ENCODE data around the gene C2orf68.
"Not testable (repeated sequence)": the region's sequence is repeated elsewhere in the genome, so short reads cannot be mapped to it uniquely, and the experiment has no call there.

Gene C2orf68

GRCh38 chr2:85611705-85612587, at the start of gene C2orf68:
Gene C2orf68 (minus strand): TSS chr2:85612066. CDS start chr2:85611984, 82 bp downstream.
- Histone ChIP-seq H3K36me3 (ENCODE audit: insufficient read depth, low read length) (no peaks in the 10 kb centered on the region), H3K27ac (ENCODE audit: low read depth, low read length) (peak within 1 kb of the TSS; percentile 52; the same call in 1 of the 2 replicates), H2AFZ (ENCODE audit: low read length, unreplicated experiment) (peak within 1 kb of the TSS; percentile 89), H3K27me3 (ENCODE audit: insufficient read depth, low read length) (no peaks in the 10 kb centered on the region), H3K79me2 (ENCODE audit: control insufficient read depth, insufficient read depth, low read length, unreplicated experiment) (peaks cover 13% of the 10 kb centered on the region), H3K4me1 (ENCODE audit: control insufficient read depth, insufficient read depth, low read length, unreplicated experiment) (peaks cover under 1% of the 10 kb centered on the region), H3K4me3 (ENCODE audit: low read depth, low read length) (peak within 1 kb of the TSS; percentile 90)

- H3K36me3 ChIP-seq (ENCODE audit: insufficient read depth, low read length): no peaks in the 10 kb centered on the region
- H3K27me3 ChIP-seq (ENCODE audit: insufficient read depth, low read length): no peaks in the 10 kb centered on the region
- H3K27ac ChIP-seq (ENCODE audit: low read depth, low read length): no peak overlapping the region
- no peaks in the 10 kb centered on the region for H3K79me2 ChIP-seq (ENCODE audit: control insufficient read depth, insufficient read depth, low read length, unreplicated experiment)
- peaks cover 21% of the 10 kb centered on the region for H3K4me1 ChIP-seq (ENCODE audit: control insufficient read depth, insufficient read depth, low read length, unreplicated experiment)
- H2AFZ ChIP-seq (ENCODE audit: low read length, unreplicated experiment): no peak overlapping the region
- no peak overlapping the region for H3K4me3 ChIP-seq (ENCODE audit: low read depth, low read length)
These were observed 49.4 kb upstream of the C2orf68 start for GRCh38 chr2:85661139-85661858.

- H3K27ac ChIP-seq (ENCODE audit: low read depth, low read length): no peak overlapping the region
- no peak overlapping the region for H2AFZ ChIP-seq (ENCODE audit: low read length, unreplicated experiment)
- H3K4me1 ChIP-seq (ENCODE audit: control insufficient read depth, insufficient read depth, low read length, unreplicated experiment): peaks cover 27% of the 10 kb centered on the region
- H3K27me3 ChIP-seq (ENCODE audit: insufficient read depth, low read length): no peaks in the 10 kb centered on the region
- no peaks in the 10 kb centered on the region for H3K79me2 ChIP-seq (ENCODE audit: control insufficient read depth, insufficient read depth, low read length, unreplicated experiment)
- no peaks in the 10 kb centered on the region for H3K36me3 ChIP-seq (ENCODE audit: insufficient read depth, low read length)
- H3K4me3 ChIP-seq (ENCODE audit: low read depth, low read length): no peak overlapping the region
These were observed 48.9 kb upstream of the C2orf68 start for GRCh38 chr2:85660725-85661124.

- H3K27ac ChIP-seq (ENCODE audit: low read depth, low read length); H3K36me3 ChIP-seq (ENCODE audit: insufficient read depth, low read length); H3K4me3 ChIP-seq (ENCODE audit: low read depth, low read length); H3K79me2 ChIP-seq (ENCODE audit: control insufficient read depth, insufficient read depth, low read length, unreplicated experiment); H3K27me3 ChIP-seq (ENCODE audit: insufficient read depth, low read length); H2AFZ ChIP-seq (ENCODE audit: low read length, unreplicated experiment): not testable (repeated sequence)
- H3K4me1 ChIP-seq (ENCODE audit: control insufficient read depth, insufficient read depth, low read length, unreplicated experiment): peaks cover 31% of the 10 kb centered on the region
These were observed 48.4 kb upstream of the C2orf68 start for GRCh38 chr2:85660301-85660700.

GRCh38 chr2:85659324-85659981, 47.6 kb upstream of the C2orf68 start:
- Histone ChIP-seq H3K4me3 (ENCODE audit: low read depth, low read length) (no peak overlapping the region), H3K36me3 (ENCODE audit: insufficient read depth, low read length) (no peaks in the 10 kb centered on the region), H3K4me1 (ENCODE audit: control insufficient read depth, insufficient read depth, low read length, unreplicated experiment) (peaks cover 31% of the 10 kb centered on the region), H3K27me3 (ENCODE audit: insufficient read depth, low read length) (no peaks in the 10 kb centered on the region), H2AFZ (ENCODE audit: low read length, unreplicated experiment) (no peak overlapping the region), H3K79me2 (ENCODE audit: control insufficient read depth, insufficient read depth, low read length, unreplicated experiment) (no peaks in the 10 kb centered on the region), H3K27ac (ENCODE audit: low read depth, low read length) (no peak overlapping the region)

GRCh38 chr2:85657399-85657798, 45.5 kb upstream of the C2orf68 start:
- H3K79me2 ChIP-seq (ENCODE audit: control insufficient read depth, insufficient read depth, low read length, unreplicated experiment); H3K36me3 ChIP-seq (ENCODE audit: insufficient read depth, low read length); H3K27ac ChIP-seq (ENCODE audit: low read depth, low read length); H3K27me3 ChIP-seq (ENCODE audit: insufficient read depth, low read length); H2AFZ ChIP-seq (ENCODE audit: low read length, unreplicated experiment); H3K4me3 ChIP-seq (ENCODE audit: low read depth, low read length): not testable (repeated sequence)
- peaks cover 25% of the 10 kb centered on the region for H3K4me1 ChIP-seq (ENCODE audit: control insufficient read depth, insufficient read depth, low read length, unreplicated experiment)

GRCh38 chr2:85656468-85656867, 44.6 kb upstream of the C2orf68 start:
- peaks cover 23% of the 10 kb centered on the region for H3K4me1 ChIP-seq (ENCODE audit: control insufficient read depth, insufficient read depth, low read length, unreplicated experiment)
- H3K79me2 ChIP-seq (ENCODE audit: control insufficient read depth, insufficient read depth, low read length, unreplicated experiment): no peaks in the 10 kb centered on the region
- H3K27ac ChIP-seq (ENCODE audit: low read depth, low read length): peak overlapping the region; percentile 77
- no peak overlapping the region for H2AFZ ChIP-seq (ENCODE audit: low read length, unreplicated experiment)
- H3K36me3 ChIP-seq (ENCODE audit: insufficient read depth, low read length): peaks cover 8% of the 10 kb centered on the region
- H3K27me3 ChIP-seq (ENCODE audit: insufficient read depth, low read length): no peaks in the 10 kb centered on the region
- peak overlapping the region; percentile 2; the same call in 1 of the 2 replicates for H3K4me3 ChIP-seq (ENCODE audit: low read depth, low read length)

- Histone ChIP-seq H3K4me3 (ENCODE audit: low read depth, low read length) (peak overlapping the region; percentile 2; the same call in 1 of the 2 replicates), H3K79me2 (ENCODE audit: control insufficient read depth, insufficient read depth, low read length, unreplicated experiment) (no peaks in the 10 kb centered on the region), H3K36me3 (ENCODE audit: insufficient read depth, low read length) (peaks cover 11% of the 10 kb centered on the region), H3K4me1 (ENCODE audit: control insufficient read depth, insufficient read depth, low read length, unreplicated experiment) (peaks cover 23% of the 10 kb centered on the region), H3K27ac (ENCODE audit: low read depth, low read length) (peak overlapping the region; percentile 77), H3K27me3 (ENCODE audit: insufficient read depth, low read length) (no peaks in the 10 kb centered on the region), H2AFZ (ENCODE audit: low read length, unreplicated experiment) (no peak overlapping the region)
These were observed 44.1 kb upstream of the C2orf68 start for GRCh38 chr2:85655961-85656417.

- Histone ChIP-seq H2AFZ (ENCODE audit: low read length, unreplicated experiment) (no peak overlapping the region), H3K79me2 (ENCODE audit: control insufficient read depth, insufficient read depth, low read length, unreplicated experiment) (no peaks in the 10 kb centered on the region), H3K4me3 (ENCODE audit: low read depth, low read length) (no peak overlapping the region), H3K27me3 (ENCODE audit: insufficient read depth, low read length) (no peaks in the 10 kb centered on the region), H3K36me3 (ENCODE audit: insufficient read depth, low read length) (peaks cover 18% of the 10 kb centered on the region), H3K27ac (ENCODE audit: low read depth, low read length) (no peak overlapping the region), H3K4me1 (ENCODE audit: control insufficient read depth, insufficient read depth, low read length, unreplicated experiment) (peaks cover 35% of the 10 kb centered on the region)
These were observed 42.1 kb upstream of the C2orf68 start for GRCh38 chr2:85653996-85654395.

- H3K27me3 ChIP-seq (ENCODE audit: insufficient read depth, low read length): no peaks in the 10 kb centered on the region
- no peak overlapping the region for H2AFZ ChIP-seq (ENCODE audit: low read length, unreplicated experiment)
- H3K79me2 ChIP-seq (ENCODE audit: control insufficient read depth, insufficient read depth, low read length, unreplicated experiment): no peaks in the 10 kb centered on the region
- H3K36me3 ChIP-seq (ENCODE audit: insufficient read depth, low read length): peaks cover 27% of the 10 kb centered on the region
- peak overlapping the region; percentile 63 for H3K27ac ChIP-seq (ENCODE audit: low read depth, low read length)
- no peak overlapping the region for H3K4me3 ChIP-seq (ENCODE audit: low read depth, low read length)
- peaks cover 43% of the 10 kb centered on the region for H3K4me1 ChIP-seq (ENCODE audit: control insufficient read depth, insufficient read depth, low read length, unreplicated experiment)
These were observed 40.2 kb upstream of the C2orf68 start for GRCh38 chr2:85652056-85652455.
